Liver (tissue), 9 donors: ENCODE results near the gene MYO7B. TPM values are rescaled to one million over a fixed set of nuclear protein-coding genes. Genes with fewer than 3 reads are reported as not detected.

ENCODE experiments used
- DNase-seq: peaks from one replicate; pipeline ENCODE4 v3.0.0-alpha.2; 2017; ENCODE audit warnings: low spot score
- H3K27ac ChIP-seq, 2 donors: one replicate each; pipeline ENCODE4 v1.7.0; 2013; ENCODE audit warnings: inconsistent platforms in 2 of 2, low read length in 2 of 2, control low read depth in 1 of 2, low read depth in 1 of 2, mild to moderate bottlenecking in 1 of 2
- H3K27me3 ChIP-seq, 4 donors: one replicate each; pipeline versions ENCODE4 v1.6.1 to v1.7.0; 2013; ENCODE audit warnings: low read length in 3 of 4, inconsistent platforms in 1 of 4, mild to moderate bottlenecking in 1 of 4, moderate library complexity in 1 of 4; ENCODE audit not compliant: control insufficient read depth in 4 of 4, insufficient read depth in 4 of 4
- H3K36me3 ChIP-seq, 4 donors: one replicate each; pipeline versions ENCODE4 v1.6.1 to v1.7.0; 2013; ENCODE audit warnings: low read length in 3 of 4, mild to moderate bottlenecking in 3 of 4, low read depth in 1 of 4, moderate library complexity in 1 of 4; ENCODE audit not compliant: control insufficient read depth in 4 of 4, insufficient read depth in 3 of 4
- H3K4me1 ChIP-seq, 4 donors: one replicate each; pipeline versions ENCODE4 v1.6.1 to v1.7.0; 2013; ENCODE audit warnings: low read length in 3 of 4, mild to moderate bottlenecking in 3 of 4, moderate library complexity in 1 of 4; ENCODE audit not compliant: control insufficient read depth in 4 of 4, insufficient read depth in 4 of 4
- H3K4me3 ChIP-seq, 3 donors: one replicate each; pipeline versions ENCODE4 v1.6.1 to v1.7.0; 2013; ENCODE audit warnings: low read length in 3 of 3, control low read depth in 1 of 3, low read depth in 1 of 3, mild to moderate bottlenecking in 1 of 3
- H3K9ac ChIP-seq, 2 donors: one replicate each; pipeline ENCODE4 v1.7.0; 2013; ENCODE audit warnings: low read length in 2 of 2, mild to moderate bottlenecking in 2 of 2, moderate library complexity in 2 of 2, control low read depth in 1 of 2, low read depth in 1 of 2
- H3K9me3 ChIP-seq, 4 donors: one replicate each; pipeline versions ENCODE4 v1.6.1 to v1.7.0; 2013; ENCODE audit warnings: low read length in 3 of 4; ENCODE audit not compliant: control insufficient read depth in 4 of 4
- FOXA1 ChIP-seq: IDR thresholded peaks from 2 replicates; pipeline ENCODE4 v1.6.1; 2016; ENCODE audit warnings: antibody characterized with exemption
- HNF4A ChIP-seq, 2 donors: conservative IDR thresholded peaks; 2 replicates each; pipeline ENCODE4 v1.6.1; 2016; ENCODE audit warnings: antibody characterized with exemption in 2 of 2, mild to moderate bottlenecking in 2 of 2
- HNF4G ChIP-seq: IDR thresholded peaks from 2 replicates; pipeline ENCODE4 v1.6.1; 2016; ENCODE audit warnings: antibody characterized with exemption
- JUND ChIP-seq, 2 donors: IDR thresholded peaks; 2 replicates each; pipeline ENCODE4 v1.6.1; 2016; ENCODE audit warnings: antibody characterized with exemption in 2 of 2
- RAD21 ChIP-seq, 2 donors: IDR thresholded peaks; 2 replicates each; pipeline ENCODE4 v1.6.1; 2016; ENCODE audit warnings: antibody characterized with exemption in 2 of 2, mild to moderate bottlenecking in 2 of 2
- SP1 ChIP-seq: IDR thresholded peaks from 2 replicates; pipeline ENCODE4 v1.6.1; 2018; ENCODE audit warnings: antibody characterized with exemption, mild to moderate bottlenecking
- TAF1 ChIP-seq: conservative IDR thresholded peaks from 2 replicates; pipeline ENCODE4 v1.6.1; 2016; ENCODE audit warnings: antibody characterized with exemption, mild to moderate bottlenecking
- YY1 ChIP-seq: IDR thresholded peaks from 2 replicates; pipeline ENCODE4 v1.6.1; 2016; ENCODE audit warnings: antibody characterized with exemption, mild to moderate bottlenecking
- WGBS: extraction: QIAGEN DNeasy Blood & Tissue Kit; methylation state at CpG from one replicate; pipeline ENCODE4 v1.1.7; 2013; 5-methylcytosine and 5-hydroxymethylcytosine counted together
- polyA plus RNA-seq, 2 donors: library from polyadenylated mRNA; stranded (reverse) in 1 of 2; unstranded in 1 of 2; fragments of 200-250 nt in 1 of 2; fragments of >200 nt in 1 of 2; fragmentation: Nextera tagmentation in 1 of 2; extraction: Ambion mirVana in 1 of 2; gene quantifications; one replicate each; pipeline versions ENCODE4 v1.2.1 to v1.2.3, GENCODE V29; 2013 to 2015
- total RNA-seq, 2 donors: library from RNA; depleted of rRNA; stranded (reverse); fragments of >200 nt; gene quantifications; one replicate each; pipeline ENCODE4 v1.2.3, GENCODE V29; 2014
- TF ChIP-seq, protein P1 (sequence below): IDR thresholded peaks from 2 replicates; pipeline ENCODE4 v1.6.1; 2016; ENCODE audit warnings: antibody characterized with exemption
- TF ChIP-seq, protein P2 (sequence below): IDR thresholded peaks from 2 replicates; pipeline ENCODE4 v1.6.1; 2016; ENCODE audit warnings: antibody characterized with exemption
- TF ChIP-seq, protein P3 (sequence below): IDR thresholded peaks from 2 replicates; pipeline ENCODE4 v1.6.1; 2016; ENCODE audit warnings: antibody characterized with exemption, mild to moderate bottlenecking
- TF ChIP-seq, protein P4 (sequence below): IDR thresholded peaks from 2 replicates; pipeline ENCODE4 v1.6.1; 2016; ENCODE audit warnings: antibody characterized with exemption
- donor health status: healthy.
- donor health status: healthy.
- donor health status: healthy.
- donor health status: healthy.
- donor health status: healthy.

The MYO7B gene
- total and polyA plus RNA-seq, 4 donors: 0.15 to 1.1 (median 0.64) TPM

DNA sequence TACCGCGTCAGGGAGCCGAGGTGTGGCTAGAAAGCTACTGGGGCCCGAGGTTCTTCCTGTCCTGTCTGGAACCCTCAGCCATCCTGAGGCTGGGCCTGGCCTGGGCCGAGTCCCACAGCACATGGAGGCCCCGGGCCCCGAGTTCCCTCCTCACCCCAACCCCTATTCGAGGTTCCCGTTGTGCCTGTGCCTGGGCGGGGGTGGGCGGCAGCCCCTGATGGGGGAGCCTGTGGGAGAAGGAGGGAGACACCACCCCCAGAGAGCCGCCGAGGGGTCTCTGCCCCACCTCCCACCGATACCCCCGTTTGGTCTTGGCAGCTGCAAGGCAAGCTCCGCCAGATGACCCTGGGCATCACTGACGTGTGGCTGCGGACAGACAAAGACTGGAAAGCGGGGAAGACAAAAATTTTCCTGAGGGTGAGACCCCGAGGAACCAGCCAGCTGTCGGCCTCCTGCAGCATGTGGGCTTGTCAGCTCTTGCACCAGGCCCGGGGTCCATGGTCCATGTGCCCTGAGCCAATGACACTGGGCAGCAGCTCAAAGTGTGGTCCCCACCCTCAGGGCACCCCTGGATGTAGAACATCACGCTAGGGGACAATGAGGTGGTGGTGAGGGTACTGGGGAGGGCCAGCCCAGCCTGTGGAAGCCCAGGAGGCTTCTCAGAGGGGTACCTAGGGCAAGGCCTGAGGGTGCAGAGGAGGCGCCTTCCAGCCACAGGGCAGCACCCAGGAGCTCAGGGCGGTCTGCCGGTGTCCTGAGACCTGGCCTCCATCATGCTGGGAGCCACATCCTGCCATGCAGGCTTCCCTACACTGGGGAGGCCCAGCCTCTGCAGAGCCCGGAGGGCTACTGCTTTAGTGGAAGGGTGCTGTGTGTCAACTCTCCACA is 58.0 kb downstream of the MYO7B start:
- 90% methylated on average over 27 of the region's 27 CpGs for WGBS
- H3K9ac ChIP-seq: no peak overlapping the region
- H3K27ac ChIP-seq: no peak overlapping the region
- no peak overlapping the region for H3K4me3 ChIP-seq
- no peaks in the 10 kb centered on the region for H3K4me1 ChIP-seq
- TF ChIP-seq, protein P1, sequence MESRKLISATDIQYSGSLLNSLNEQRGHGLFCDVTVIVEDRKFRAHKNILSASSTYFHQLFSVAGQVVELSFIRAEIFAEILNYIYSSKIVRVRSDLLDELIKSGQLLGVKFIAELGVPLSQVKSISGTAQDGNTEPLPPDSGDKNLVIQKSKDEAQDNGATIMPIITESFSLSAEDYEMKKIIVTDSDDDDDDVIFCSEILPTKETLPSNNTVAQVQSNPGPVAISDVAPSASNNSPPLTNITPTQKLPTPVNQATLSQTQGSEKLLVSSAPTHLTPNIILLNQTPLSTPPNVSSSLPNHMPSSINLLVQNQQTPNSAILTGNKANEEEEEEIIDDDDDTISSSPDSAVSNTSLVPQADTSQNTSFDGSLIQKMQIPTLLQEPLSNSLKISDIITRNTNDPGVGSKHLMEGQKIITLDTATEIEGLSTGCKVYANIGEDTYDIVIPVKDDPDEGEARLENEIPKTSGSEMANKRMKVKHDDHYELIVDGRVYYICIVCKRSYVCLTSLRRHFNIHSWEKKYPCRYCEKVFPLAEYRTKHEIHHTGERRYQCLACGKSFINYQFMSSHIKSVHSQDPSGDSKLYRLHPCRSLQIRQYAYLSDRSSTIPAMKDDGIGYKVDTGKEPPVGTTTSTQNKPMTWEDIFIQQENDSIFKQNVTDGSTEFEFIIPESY: no peak
- TF ChIP-seq JUND (IDR thresholded peaks at IDR 0.05) (no peak), FOXA1 (no peak)
- TF ChIP-seq, protein P2, sequence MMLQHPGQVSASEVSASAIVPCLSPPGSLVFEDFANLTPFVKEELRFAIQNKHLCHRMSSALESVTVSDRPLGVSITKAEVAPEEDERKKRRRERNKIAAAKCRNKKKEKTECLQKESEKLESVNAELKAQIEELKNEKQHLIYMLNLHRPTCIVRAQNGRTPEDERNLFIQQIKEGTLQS: no peak
- no peaks in the 10 kb centered on the region for H3K27me3 ChIP-seq
- no peak for DNase-seq
- no peaks in the 10 kb centered on the region for H3K36me3 ChIP-seq
- H3K9me3 ChIP-seq: no peaks in the 10 kb centered on the region

DNA sequence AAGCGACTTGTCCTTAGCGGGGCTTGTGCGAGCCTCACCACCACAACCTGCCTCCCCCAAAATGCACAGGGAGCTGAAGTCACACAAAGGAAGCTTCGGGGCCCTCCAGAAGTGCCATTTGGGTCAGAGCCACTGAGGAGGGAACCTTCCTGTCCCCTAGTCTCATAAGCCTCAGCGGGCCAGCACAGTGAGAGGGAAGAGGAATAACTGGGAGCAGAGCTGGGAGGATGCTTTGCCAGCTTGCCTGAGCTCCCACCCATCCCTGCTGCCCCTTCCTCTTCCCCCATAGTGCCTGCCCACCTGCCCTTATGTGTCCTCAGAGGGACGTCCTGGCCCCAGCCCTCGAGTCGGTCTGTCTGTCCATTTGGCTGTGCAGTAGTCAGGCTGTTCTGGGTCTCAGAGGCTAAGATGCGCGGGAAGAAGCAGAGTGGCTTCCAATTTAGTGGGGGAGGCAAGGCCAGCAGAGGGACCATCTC is 58.7 kb downstream of the MYO7B start:
- Histone ChIP-seq H3K4me1 (no peaks in the 10 kb centered on the region), H3K27ac (no peak overlapping the region), H3K9ac (no peak overlapping the region), H3K4me3 (no peak overlapping the region), H3K36me3 (no peaks in the 10 kb centered on the region), H3K9me3 (no peaks in the 10 kb centered on the region), H3K27me3 (no peaks in the 10 kb centered on the region)
- 93% methylated on average over 10 of the region's 10 CpGs for WGBS
- DNase-seq: no peak
- TF ChIP-seq, protein P3, sequence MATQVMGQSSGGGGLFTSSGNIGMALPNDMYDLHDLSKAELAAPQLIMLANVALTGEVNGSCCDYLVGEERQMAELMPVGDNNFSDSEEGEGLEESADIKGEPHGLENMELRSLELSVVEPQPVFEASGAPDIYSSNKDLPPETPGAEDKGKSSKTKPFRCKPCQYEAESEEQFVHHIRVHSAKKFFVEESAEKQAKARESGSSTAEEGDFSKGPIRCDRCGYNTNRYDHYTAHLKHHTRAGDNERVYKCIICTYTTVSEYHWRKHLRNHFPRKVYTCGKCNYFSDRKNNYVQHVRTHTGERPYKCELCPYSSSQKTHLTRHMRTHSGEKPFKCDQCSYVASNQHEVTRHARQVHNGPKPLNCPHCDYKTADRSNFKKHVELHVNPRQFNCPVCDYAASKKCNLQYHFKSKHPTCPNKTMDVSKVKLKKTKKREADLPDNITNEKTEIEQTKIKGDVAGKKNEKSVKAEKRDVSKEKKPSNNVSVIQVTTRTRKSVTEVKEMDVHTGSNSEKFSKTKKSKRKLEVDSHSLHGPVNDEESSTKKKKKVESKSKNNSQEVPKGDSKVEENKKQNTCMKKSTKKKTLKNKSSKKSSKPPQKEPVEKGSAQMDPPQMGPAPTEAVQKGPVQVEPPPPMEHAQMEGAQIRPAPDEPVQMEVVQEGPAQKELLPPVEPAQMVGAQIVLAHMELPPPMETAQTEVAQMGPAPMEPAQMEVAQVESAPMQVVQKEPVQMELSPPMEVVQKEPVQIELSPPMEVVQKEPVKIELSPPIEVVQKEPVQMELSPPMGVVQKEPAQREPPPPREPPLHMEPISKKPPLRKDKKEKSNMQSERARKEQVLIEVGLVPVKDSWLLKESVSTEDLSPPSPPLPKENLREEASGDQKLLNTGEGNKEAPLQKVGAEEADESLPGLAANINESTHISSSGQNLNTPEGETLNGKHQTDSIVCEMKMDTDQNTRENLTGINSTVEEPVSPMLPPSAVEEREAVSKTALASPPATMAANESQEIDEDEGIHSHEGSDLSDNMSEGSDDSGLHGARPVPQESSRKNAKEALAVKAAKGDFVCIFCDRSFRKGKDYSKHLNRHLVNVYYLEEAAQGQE: no peak
- TF ChIP-seq, protein P1: no peak
- TF ChIP-seq SP1 (no peak), RAD21 (IDR thresholded peaks at IDR 0.05) (no peak), HNF4A (conservative IDR thresholded peaks at IDR 0.05) (no peak), TAF1 (no peak), HNF4G (no peak), YY1 (no peak)
- TF ChIP-seq, protein P2: no peak
- TF ChIP-seq, protein P4, sequence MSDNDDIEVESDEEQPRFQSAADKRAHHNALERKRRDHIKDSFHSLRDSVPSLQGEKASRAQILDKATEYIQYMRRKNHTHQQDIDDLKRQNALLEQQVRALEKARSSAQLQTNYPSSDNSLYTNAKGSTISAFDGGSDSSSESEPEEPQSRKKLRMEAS: no peak
